GM11168 (cell line): ENCODE measurements around the gene SFMBT1.

ENCODE experiments used
- in situ Hi-C: fragments of 300-500 bp; cut with MboI; formaldehyde crosslinking; loops from one replicate; pipeline ENCODE4 v1.12.0; 2022; ENCODE audit warnings: low sequenced_read_pairs; ENCODE audit not compliant: unreplicated experiment

SFMBT1 gene

DNA sequence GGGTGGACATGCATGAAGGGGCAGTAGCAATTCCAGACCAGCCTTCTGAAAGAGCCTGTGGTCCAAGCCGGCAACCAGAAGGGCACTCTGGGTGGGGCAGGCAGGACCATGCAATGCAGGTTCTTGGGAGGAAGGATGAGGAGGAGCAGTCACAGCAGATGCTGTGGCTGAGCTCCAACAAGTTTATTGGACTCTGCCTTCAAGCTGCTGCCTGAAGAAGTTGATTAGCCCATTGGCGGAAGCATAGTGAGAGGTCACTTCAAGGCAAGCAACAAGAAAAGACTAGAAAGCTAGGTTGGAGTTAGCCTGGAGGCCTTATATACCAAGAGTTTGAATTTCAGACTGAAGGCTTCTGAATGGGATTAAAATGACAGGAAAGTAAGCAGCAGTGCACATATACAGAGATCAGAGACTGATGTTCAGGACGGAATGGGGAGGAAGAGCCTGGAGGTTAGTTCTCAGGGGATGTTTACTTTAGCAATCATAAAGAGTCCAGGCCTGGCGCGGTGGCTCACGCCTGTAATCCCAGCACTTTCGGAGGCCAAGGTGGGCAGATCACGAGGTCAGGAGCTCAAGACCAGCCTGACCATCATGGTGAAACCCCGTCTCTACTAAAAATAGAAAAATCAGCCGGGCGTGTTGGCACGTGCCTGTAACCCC is 39.9 kb downstream of the SFMBT1 start:
- in situ Hi-C loops: no loop called here

GRCh38 chr3:53005338-53005737 is 40.5 kb downstream of the SFMBT1 start:
- in situ Hi-C loops: no loop called here

GRCh38 chr3:53003320-53003719 is 42.6 kb downstream of the SFMBT1 start:
- in situ Hi-C loops: no loop called here

DNA sequence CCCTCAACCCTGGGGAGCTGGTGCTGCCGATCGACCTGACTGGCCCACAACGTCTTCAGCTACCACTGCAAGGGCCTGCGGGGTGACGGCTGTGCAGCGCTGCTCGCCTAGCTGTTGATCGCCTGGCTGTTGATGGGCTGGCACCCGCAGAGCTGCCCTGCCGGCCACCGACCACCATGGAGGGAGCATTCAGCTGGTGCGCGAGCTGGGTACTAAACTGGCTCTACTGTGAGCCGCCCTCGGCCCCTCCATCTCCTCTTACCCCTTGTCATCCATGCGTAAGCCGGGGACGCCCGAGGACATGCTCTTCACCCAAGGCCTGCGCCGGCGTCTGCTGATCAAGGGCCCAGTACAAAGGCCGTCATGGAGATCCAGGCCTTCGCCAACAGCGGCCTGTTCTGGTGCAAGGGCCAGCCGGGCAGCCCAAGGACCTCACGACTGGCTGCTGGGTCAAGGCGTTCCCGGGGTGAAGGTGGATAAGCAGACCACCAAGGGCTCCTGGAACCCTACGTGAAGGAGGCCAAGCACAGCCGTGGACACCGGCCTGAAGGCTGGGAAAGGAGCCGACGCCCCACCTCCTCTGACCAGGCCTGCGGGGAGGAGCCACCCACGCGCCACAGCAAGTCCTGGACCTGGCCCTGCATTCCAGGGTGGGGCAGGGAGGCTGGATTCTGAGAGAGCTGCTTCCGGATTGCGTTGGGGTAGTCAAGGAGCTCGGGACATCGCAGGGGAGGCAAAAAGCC is 46.9 kb downstream of the SFMBT1 start:
- in situ Hi-C loops: no loop called here

DNA sequence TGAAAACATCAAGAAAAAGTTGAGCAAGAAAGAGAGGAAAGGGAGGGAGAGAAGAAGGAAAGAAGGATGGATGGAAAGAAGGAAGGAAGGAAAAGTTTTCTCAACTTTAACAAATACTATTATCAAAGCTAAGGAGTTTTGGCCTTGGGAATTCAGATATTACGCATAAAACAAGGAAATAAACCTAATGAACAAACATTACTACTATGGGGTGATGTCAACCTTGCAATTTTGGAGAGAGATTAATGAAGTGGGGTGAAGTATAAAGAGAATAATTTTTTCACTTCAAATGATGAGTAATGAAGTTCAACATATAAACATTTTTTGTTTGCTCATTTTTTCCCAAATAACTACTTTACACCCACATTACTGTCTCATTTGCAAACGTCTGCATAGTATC is 55.2 kb downstream of the SFMBT1 start:
- in situ Hi-C loops: no loop called here

DNA sequence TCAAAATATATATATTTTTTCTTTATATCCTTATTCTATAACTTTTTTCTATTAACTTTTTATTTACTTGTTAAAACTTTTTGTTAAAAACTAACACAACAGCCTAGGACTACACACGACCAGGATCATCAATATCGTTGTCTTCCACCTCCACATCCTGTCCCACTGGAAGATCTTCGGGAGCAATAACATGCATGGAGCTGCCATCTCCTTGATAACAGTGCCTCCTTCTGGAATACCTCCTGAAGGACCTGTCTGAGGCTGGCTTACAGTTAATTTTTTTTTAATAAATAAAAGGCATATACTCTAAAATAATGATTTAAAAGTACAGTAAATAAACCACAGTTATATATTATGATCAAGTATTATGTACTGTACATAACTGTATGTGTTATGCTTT is 58.9 kb downstream of the SFMBT1 start:
- in situ Hi-C loops: no loop called here

GRCh38 chr3:52986049-52986448 is 59.8 kb downstream of the SFMBT1 start:
- in situ Hi-C loops: no loop called here

- in situ Hi-C loops: no loop called here
Measured at GRCh38 chr3:52983828-52984227, 62.0 kb downstream of the SFMBT1 start.

- in situ Hi-C loops: no loop called here
Measured at GRCh38 chr3:52983336-52983807, 62.5 kb downstream of the SFMBT1 start.

- in situ Hi-C loops: no loop called here
Measured at GRCh38 chr3:52982839-52983238, 63.0 kb downstream of the SFMBT1 start.

GRCh38 chr3:52979190-52979983 is 66.5 kb downstream of the SFMBT1 start:
- in situ Hi-C loops: no loop called here

DNA sequence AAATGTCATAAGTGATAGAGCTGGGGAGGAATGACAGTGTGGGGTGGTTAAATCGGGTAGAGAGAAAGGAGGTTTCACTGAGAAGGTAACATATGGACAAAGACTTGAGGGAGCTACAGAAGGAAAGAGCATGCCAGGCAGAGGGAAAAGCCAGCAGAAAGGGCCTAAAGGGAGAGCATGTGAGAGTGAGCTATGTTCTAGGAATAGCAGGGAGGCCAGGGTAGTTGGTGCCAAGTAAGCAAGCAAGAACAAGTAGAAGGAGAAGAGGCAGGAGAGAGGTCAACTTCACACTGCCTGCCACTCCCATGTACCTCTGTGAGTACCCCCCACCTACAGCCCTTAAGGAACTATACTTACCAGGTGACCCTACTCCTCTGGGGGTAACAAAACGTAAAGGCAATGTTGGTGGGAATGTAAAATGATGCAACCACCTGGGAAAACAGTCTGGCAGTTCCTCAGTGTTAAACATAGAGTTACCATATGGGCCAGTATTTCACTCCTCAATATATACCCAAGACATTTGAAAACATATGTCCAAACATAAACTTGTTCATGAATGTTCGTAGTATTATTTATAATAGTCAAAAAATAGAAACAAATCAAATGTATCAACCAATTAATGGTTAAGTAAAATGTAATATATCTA is 67.6 kb downstream of the SFMBT1 start:
- in situ Hi-C loops: no loop called here

DNA sequence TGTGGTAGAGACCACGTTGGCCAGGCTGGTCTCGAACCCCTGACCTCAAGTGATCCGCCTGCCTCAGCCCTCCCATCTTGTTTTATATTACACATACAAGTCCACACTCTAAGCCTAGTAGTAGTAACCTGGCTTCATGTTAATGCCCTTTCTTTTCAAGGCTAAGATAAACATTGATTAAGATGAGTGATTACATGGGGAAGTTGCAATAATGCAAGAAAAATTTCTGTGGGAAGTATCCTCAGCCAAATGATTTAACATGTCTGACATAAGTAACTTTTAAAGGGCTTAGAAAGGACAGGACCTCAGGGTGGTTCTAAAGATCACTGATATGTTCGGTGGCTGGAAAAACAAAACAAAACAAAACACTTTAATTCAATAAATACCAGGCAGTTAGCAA is 72.1 kb downstream of the SFMBT1 start:
- in situ Hi-C loops: no loop called here

GRCh38 chr3:52971895-52972294 is 74.0 kb downstream of the SFMBT1 start:
- in situ Hi-C loops: no loop called here

- in situ Hi-C loops: no loop called here
Measured at GRCh38 chr3:52967398-52967797, 78.5 kb downstream of the SFMBT1 start.

DNA sequence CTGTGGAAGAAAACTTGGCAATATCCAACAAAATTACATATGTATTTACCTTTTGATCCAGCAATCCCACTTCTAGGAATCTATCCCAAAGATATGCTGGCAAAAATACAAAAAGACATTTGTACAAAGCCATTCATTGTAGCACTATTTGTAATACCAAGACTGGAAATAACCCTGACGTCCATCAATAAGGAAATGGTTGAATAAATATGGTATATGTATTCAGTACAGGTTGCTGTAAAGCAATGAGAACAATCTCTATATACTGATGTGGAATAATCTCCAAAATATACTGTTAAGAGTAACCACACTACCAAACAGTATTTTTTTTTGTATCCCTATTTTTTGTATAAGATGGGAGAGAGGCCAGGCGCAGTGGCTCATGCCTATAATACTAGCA is 83.7 kb downstream of the SFMBT1 start:
- in situ Hi-C loops: no loop called here

DNA sequence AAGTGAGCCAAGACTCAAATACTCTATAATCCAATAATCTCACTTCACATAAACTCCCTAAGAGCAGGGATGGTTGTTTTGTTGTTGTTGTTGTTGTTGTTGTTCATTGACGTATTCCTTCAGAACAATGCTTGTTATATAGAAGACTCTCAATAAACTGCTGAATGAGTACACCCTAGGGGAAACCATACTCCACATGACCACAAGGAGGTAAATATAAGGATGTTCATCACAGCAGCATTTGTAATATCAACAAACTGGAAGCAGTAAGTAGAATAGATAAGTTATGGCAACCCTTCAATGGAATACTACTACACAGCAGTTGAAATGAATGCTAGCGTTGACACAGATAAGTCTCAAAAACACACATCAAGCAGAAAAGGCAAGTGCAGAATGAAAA is 86.1 kb downstream of the SFMBT1 start:
- in situ Hi-C loops: no loop called here

DNA sequence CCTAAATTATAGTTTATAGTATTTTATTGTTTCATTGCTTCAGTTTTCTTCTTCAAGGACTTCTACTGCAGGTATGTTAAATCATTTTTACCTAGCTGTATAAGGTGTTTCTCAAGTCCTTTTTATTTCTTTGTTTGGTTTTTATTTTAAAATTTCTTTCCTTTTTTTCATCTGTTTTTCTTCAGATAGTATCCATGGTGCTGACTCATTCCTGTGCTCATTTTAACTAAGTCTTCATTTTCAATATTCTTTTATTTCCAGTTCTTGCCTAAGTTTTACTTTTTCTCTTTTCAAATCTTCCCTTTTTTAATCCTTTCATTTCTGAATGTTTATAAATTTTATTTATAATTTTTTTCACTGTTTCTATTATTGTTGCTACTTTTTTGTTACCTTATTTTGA is 106.3 kb downstream of the SFMBT1 start:
- in situ Hi-C loops: no loop called here

DNA sequence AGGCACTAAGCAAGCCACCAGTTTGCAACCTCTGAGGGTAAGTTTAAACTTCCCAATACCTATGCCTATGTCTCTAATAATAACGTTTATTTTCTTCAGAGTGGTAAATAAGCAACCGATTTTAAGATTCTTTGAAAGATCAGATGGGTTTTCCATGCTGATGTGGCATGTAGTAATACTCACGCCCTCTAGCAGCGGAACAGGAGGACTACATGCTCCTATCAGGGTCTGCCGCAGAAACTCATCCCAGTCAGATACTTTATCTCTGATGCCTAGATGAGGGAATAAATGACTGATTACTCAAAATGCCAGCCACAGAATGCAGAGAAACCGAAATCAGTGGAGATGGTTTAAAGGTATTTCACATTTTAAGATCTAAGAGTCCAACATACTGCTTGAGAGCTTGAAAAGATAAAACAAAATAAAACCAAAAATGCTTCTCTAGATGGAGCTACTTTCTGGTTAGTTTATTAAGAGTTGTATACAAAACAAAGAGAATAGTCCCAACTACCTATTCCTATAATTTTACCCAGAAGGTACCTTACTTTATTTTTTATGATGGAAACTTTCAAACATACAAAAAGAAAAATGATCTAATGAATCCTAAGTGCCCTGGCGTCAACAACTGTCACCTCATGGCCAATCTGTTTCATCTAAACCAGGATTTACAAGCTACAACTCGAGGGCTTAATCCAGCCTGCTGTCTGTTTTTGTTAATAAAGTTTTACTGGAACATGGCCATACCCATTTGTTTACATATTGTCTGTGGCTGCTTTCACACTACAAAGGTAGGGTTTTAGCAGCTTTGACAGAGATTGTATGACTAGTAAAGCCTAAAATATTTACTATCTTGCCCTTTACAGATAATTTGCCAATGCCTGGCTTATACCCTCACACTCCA is 111.0 kb downstream of the SFMBT1 start:
- in situ Hi-C loops: no loop called here

- in situ Hi-C loops: no loop called here
Measured at GRCh38 chr3:52931889-52932288, 114.0 kb downstream of the SFMBT1 start.
